ENCODE measurements around the gene INPP5J.

- TF ChIP-seq, protein P1, sequence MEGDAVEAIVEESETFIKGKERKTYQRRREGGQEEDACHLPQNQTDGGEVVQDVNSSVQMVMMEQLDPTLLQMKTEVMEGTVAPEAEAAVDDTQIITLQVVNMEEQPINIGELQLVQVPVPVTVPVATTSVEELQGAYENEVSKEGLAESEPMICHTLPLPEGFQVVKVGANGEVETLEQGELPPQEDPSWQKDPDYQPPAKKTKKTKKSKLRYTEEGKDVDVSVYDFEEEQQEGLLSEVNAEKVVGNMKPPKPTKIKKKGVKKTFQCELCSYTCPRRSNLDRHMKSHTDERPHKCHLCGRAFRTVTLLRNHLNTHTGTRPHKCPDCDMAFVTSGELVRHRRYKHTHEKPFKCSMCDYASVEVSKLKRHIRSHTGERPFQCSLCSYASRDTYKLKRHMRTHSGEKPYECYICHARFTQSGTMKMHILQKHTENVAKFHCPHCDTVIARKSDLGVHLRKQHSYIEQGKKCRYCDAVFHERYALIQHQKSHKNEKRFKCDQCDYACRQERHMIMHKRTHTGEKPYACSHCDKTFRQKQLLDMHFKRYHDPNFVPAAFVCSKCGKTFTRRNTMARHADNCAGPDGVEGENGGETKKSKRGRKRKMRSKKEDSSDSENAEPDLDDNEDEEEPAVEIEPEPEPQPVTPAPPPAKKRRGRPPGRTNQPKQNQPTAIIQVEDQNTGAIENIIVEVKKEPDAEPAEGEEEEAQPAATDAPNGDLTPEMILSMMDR (conservative IDR thresholded peaks at IDR 0.05; ENCODE audit: low read depth, low read length) = no peak
- TF ChIP-seq EZH2 (IDR thresholded peaks at IDR 0.05; ENCODE audit: low read length, unreplicated experiment) = no peak
- TF ChIP-seq EZH2phosphoT487 (IDR thresholded peaks at IDR 0.05; ENCODE audit: borderline replicate concordance, low read length) = no peak
These were observed 32.2 kb downstream of the INPP5J start for GRCh38 chr22:31154975-31155374.

All from PC-3 (cell line).